HL-60 (cell line): ENCODE measurements around the gene IQGAP2.

ENCODE experiments used
- CTCF ChIP-seq: IDR thresholded peaks from one replicate; pipeline ENCODE4 v1.5.1; 2011; ENCODE audit warnings: low read length, control low read depth, inconsistent platforms; ENCODE audit not compliant: insufficient read depth
- POLR2AphosphoS5 ChIP-seq: IDR thresholded peaks from 2 replicates; pipeline ENCODE4 v1.6.1; 2012; ENCODE audit warnings: low read depth

GRCh38 chr5:76422742-76423141, 19.7 kb downstream of the IQGAP2 start:
- TF ChIP-seq CTCF, result no peak
- TF ChIP-seq POLR2AphosphoS5, result no peak
